Measurements from ENCODE around the gene DEDD2.

DNA sequence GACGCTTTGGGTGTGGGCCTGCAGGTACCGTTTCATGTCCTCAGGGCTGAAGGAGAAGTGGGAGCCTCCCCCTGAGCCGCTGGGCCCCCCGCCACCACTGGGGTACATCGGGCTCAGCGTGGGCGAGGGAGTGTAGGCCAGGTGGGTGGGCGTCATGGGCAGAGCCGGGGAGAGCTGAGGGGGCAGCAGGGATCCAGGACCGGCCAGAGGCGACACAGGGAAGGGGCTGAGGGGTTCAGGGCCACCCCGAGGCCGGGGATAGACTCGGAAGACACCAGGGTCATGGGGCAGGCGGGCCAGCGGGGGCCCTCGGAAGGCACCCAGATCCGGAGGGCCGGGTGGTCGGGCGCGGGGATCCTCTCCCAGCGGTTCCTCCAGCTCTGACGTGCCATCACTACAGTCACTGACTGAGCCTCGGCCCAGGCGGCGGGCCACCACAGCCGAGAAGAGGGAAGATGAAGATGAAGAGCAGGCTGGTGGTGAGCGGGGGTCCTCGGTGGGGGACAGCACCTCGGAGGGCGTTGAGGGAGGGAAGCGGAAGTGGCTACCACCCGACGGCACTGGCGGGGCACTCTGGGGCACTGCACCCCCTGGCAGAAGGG lies 31.8 kb upstream of the DEDD2 start:
- TF ChIP-seq, protein P1, sequence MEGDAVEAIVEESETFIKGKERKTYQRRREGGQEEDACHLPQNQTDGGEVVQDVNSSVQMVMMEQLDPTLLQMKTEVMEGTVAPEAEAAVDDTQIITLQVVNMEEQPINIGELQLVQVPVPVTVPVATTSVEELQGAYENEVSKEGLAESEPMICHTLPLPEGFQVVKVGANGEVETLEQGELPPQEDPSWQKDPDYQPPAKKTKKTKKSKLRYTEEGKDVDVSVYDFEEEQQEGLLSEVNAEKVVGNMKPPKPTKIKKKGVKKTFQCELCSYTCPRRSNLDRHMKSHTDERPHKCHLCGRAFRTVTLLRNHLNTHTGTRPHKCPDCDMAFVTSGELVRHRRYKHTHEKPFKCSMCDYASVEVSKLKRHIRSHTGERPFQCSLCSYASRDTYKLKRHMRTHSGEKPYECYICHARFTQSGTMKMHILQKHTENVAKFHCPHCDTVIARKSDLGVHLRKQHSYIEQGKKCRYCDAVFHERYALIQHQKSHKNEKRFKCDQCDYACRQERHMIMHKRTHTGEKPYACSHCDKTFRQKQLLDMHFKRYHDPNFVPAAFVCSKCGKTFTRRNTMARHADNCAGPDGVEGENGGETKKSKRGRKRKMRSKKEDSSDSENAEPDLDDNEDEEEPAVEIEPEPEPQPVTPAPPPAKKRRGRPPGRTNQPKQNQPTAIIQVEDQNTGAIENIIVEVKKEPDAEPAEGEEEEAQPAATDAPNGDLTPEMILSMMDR (IDR thresholded peaks at IDR 0.05 in 2 of 3, conservative IDR thresholded peaks at IDR 0.05 in 1 of 3; ENCODE audit: borderline replicate concordance in 1 of 3, insufficient read depth in 1 of 3, low read depth in 2 of 3, low read length in 2 of 3) = no peak
- TF ChIP-seq POLR2A (IDR thresholded peaks at IDR 0.05; ENCODE audit: borderline replicate concordance, extremely low read depth, insufficient read depth, insufficient read length) = no peak
- TF ChIP-seq EZH2 (IDR thresholded peaks at IDR 0.05) = no peak
